ENCODE data around the gene TMEM179B. TPM values are rescaled to one million over a fixed set of nuclear protein-coding genes. Genes with fewer than 3 reads are reported as not detected.

Gene TMEM179B
- total RNA-seq, 1 donor from 2014 or later = 61.9 TPM

GRCh38 chr11:62805961-62806441 lies 18.8 kb downstream of the TMEM179B start:
- Histone ChIP-seq H3K27ac (peak overlapping the region; percentile 93), H3K4me1 (peaks cover 45% of the 10 kb centered on the region), H3K4me3 (peak overlapping the region; percentile 77 to 85), H3K27me3 (no peaks in the 10 kb centered on the region), H3K9me3 (no peaks in the 10 kb centered on the region), H3K36me3 (peaks cover 6 to 32% of the 10 kb centered on the region in 2 donors)
- intact Hi-C loops (cut with DNase I) = no loop called here
- DNase-seq (ENCODE audit: extremely low spot score in 2 of 2) = no peak
- no peak for TF ChIP-seq CTCF (IDR thresholded peaks at IDR 0.05)
- no peak for TF ChIP-seq POLR2A (IDR thresholded peaks at IDR 0.05)
- no peak for TF ChIP-seq POLR2AphosphoS5 (IDR thresholded peaks at IDR 0.05; ENCODE audit: insufficient read depth in 1 of 2, low read depth in 1 of 2)

- Histone ChIP-seq H3K4me1 (peaks cover 45% of the 10 kb centered on the region), H3K27me3 (no peaks in the 10 kb centered on the region), H3K27ac (peak overlapping the region; percentile 93), H3K9me3 (no peaks in the 10 kb centered on the region), H3K36me3 (peaks cover 6 to 25% of the 10 kb centered on the region in 2 donors), H3K4me3 (no peak overlapping the region)
- DNase-seq (ENCODE audit: extremely low spot score in 2 of 2) = no peak
- intact Hi-C loops (cut with DNase I) = no loop called here
- TF ChIP-seq POLR2AphosphoS5 (IDR thresholded peaks at IDR 0.05; ENCODE audit: insufficient read depth in 1 of 2, low read depth in 1 of 2) (peak; percentile 22 to 58), POLR2A (IDR thresholded peaks at IDR 0.05) (no peak), CTCF (IDR thresholded peaks at IDR 0.05) (no peak)
These were observed 19.5 kb downstream of the TMEM179B start for GRCh38 chr11:62806611-62807121.

GRCh38 chr11:62810748-62811147 lies 23.5 kb downstream of the TMEM179B start:
- DNase-seq (ENCODE audit: extremely low spot score in 2 of 2) = no peak
- intact Hi-C loops (cut with DNase I) = no loop called here
- no peaks in the 10 kb centered on the region for H3K9me3 ChIP-seq
- TF ChIP-seq CTCF (IDR thresholded peaks at IDR 0.05) (no peak), POLR2A (IDR thresholded peaks at IDR 0.05) (no peak)
- H3K36me3 ChIP-seq = peaks cover 0 to 8% of the 10 kb centered on the region in 2 donors
- H3K4me3 ChIP-seq = no peak overlapping the region
- H3K4me1 ChIP-seq = peaks cover 15% of the 10 kb centered on the region
- H3K27ac ChIP-seq = no peak overlapping the region
- H3K27me3 ChIP-seq = no peaks in the 10 kb centered on the region

- intact Hi-C loops (cut with DNase I) = no loop called here
- Histone ChIP-seq H3K27ac (no peak overlapping the region), H3K4me3 (no peak overlapping the region), H3K9me3 (no peaks in the 10 kb centered on the region), H3K36me3 (peaks cover 0 to 9% of the 10 kb centered on the region in 2 donors), H3K4me1 (peaks cover 6% of the 10 kb centered on the region), H3K27me3 (no peaks in the 10 kb centered on the region)
- no peak for TF ChIP-seq POLR2A (IDR thresholded peaks at IDR 0.05)
- TF ChIP-seq POLR2AphosphoS5 (IDR thresholded peaks at IDR 0.05; ENCODE audit: insufficient read depth in 1 of 2, low read depth in 1 of 2) = no peak
- TF ChIP-seq CTCF (IDR thresholded peaks at IDR 0.05) = no peak
- DNase-seq (ENCODE audit: extremely low spot score in 2 of 2) = no peak
These were observed 24.5 kb downstream of the TMEM179B start for GRCh38 chr11:62811659-62812058.

- no peak for DNase-seq (ENCODE audit: extremely low spot score in 2 of 2)
- Histone ChIP-seq H3K27ac (no peak overlapping the region), H3K4me3 (no peak overlapping the region), H3K4me1 (no peaks in the 10 kb centered on the region), H3K9me3 (no peaks in the 10 kb centered on the region), H3K36me3 (peaks cover 0 to 38% of the 10 kb centered on the region in 2 donors), H3K27me3 (no peaks in the 10 kb centered on the region)
- intact Hi-C loops (cut with DNase I) = no loop called here
- TF ChIP-seq POLR2A (IDR thresholded peaks at IDR 0.05) (no peak), POLR2AphosphoS5 (IDR thresholded peaks at IDR 0.05; ENCODE audit: insufficient read depth in 1 of 2, low read depth in 1 of 2) (no peak), CTCF (IDR thresholded peaks at IDR 0.05) (no peak)
These were observed 29.4 kb downstream of the TMEM179B start for GRCh38 chr11:62816557-62816956.
